Bronchial epithelial cell (primary cell): ENCODE measurements around the gene CNNM4. TPM values are rescaled to one million over a fixed set of nuclear protein-coding genes. Genes with fewer than 3 reads are reported as not detected.

Experiments used
- DNase-seq: peaks from one replicate; pipeline ENCODE4 v3.0.0-alpha.2; 2010; ENCODE audit warnings: low read depth
- FAIRE-seq: peaks from 2 replicates; lab custom pipeline; 2011; peaks lifted over from hg19 to GRCh38; lab: Jason Lieb, UNC
- H3K27me3 ChIP-seq: 2 replicates; pipeline ENCODE4 v1.5.1; 2011; ENCODE audit warnings: low read length; ENCODE audit not compliant: control insufficient read depth, insufficient read depth
- H3K36me3 ChIP-seq: 2 replicates; pipeline ENCODE4 v1.5.1; 2011; ENCODE audit warnings: low read length; ENCODE audit not compliant: control insufficient read depth, insufficient read depth
- H3K4me3 ChIP-seq: 2 replicates; pipeline ENCODE4 v1.5.1; 2011; ENCODE audit warnings: mild to moderate bottlenecking, low read depth, low read length, control low read depth
- CTCF ChIP-seq: IDR thresholded peaks from 2 replicates; pipeline ENCODE4 v1.5.1; 2011; ENCODE audit warnings: mild to moderate bottlenecking, moderate library complexity, low read length, control low read depth, inconsistent platforms; ENCODE audit not compliant: insufficient read depth, severe bottlenecking
- total RNA-seq: library from RNA; depleted of rRNA; stranded (reverse); fragments of >200 nt; gene quantifications from 2 replicates; pipeline ENCODE4 v1.2.1, GENCODE V29; 2014

CNNM4 gene
- total RNA-seq, 1 donor from 2014 or later: 3.4 TPM

DNA sequence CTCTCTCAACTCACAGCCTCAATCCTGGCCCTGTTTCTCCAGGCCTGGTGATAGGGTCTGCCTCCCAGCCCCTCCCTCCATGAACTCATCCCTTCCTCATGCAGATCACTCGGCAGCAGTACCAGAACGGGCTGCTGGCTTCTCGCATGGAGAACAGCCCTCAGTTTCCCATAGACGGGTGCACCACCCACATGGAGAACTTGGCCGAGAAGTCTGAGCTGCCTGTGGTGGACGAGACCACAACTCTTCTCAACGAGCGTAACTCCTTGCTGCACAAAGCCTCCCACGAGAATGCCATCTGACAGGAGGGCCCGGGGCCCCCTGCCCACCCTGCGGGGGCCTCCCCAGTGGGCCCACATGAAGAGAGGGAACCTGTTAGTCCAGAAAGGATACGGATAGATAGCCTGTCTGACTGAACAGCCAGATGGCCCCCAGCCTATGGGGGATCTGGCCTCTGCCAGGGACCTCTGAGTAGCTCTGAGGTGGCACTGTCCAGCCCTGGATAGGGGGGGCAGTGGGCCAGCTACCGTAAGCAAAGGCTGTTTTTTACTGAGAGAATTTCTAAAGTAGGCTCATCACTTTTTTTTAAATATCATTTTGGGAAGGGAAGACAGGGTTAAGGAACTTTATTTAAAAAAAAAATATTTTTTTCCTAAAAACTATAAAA is 48.6 kb downstream of the CNNM4 start:
- DNase-seq (no peak), FAIRE-seq (no peak)
- no peaks in the 10 kb centered on the region for H3K27me3 ChIP-seq
- peaks cover 1% of the 10 kb centered on the region for H3K36me3 ChIP-seq
- no peak overlapping the region for H3K4me3 ChIP-seq
- TF ChIP-seq CTCF: no peak

DNA sequence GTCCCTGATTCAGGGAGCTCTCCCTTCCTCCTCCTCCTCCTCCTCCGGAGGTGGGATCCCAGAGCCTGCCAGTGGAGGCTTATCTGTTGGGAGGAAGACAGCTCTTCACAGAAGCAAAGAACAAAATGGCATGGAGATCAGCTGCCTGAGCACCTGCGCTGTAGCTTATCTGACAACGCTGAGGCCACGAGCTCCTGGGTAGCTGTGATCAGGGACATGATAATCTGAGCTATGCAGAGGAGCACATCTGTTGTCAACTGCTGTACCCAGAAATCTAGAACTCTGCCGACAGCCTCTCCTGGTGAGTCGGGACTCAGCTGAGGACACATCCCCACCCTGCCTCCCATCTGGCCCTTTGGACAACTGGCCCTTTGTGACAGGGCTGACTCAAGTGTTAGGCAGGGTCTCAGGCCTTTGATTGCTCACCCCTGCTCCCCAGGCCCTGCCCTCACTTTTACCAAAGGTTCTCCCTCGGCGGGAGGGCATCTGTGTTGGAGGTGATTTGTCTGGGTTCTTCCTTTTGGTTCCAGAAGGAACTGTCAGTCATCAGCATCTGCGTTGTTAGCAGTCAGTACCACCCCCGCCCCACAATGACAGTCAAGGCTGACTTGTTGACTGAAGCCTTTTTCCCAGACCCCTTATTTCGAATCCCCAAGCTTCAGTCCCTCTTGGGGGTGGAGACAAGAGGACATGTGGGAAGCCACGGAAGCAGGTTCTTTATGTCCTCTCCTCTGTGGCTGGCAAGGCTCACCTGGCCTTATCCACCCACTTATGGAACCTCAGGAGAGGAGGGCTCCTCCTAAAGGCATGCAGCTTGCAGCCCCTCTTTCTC is 49.5 kb downstream of the CNNM4 start:
- FAIRE-seq (no peak), DNase-seq (no peak)
- Histone ChIP-seq H3K36me3 (peaks cover 1% of the 10 kb centered on the region), H3K4me3 (no peak overlapping the region), H3K27me3 (no peaks in the 10 kb centered on the region)
- TF ChIP-seq CTCF: no peak

- DNase-seq (no peak), FAIRE-seq (no peak)
- no peaks in the 10 kb centered on the region for H3K27me3 ChIP-seq
- peaks cover 1% of the 10 kb centered on the region for H3K36me3 ChIP-seq
- H3K4me3 ChIP-seq: no peak overlapping the region
- no peak for TF ChIP-seq CTCF
Observed at GRCh38 chr2:96810783-96811192, 50.1 kb downstream of the CNNM4 start.

- H3K4me3 ChIP-seq: no peak overlapping the region
- TF ChIP-seq CTCF: no peak
- H3K27me3 ChIP-seq: no peaks in the 10 kb centered on the region
- FAIRE-seq: no peak
- peaks cover 1% of the 10 kb centered on the region for H3K36me3 ChIP-seq
- no peak for DNase-seq
Observed at GRCh38 chr2:96811917-96812316, 51.2 kb downstream of the CNNM4 start.

- DNase-seq: no peak
- H3K36me3 ChIP-seq: peaks cover 1% of the 10 kb centered on the region
- TF ChIP-seq CTCF: no peak
- H3K4me3 ChIP-seq: no peak overlapping the region
- FAIRE-seq: no peak
- H3K27me3 ChIP-seq: no peaks in the 10 kb centered on the region
Observed at GRCh38 chr2:96813656-96814055, 53.0 kb downstream of the CNNM4 start.
